Measurements from ENCODE around the gene MCTP2.

Gene MCTP2

DNA sequence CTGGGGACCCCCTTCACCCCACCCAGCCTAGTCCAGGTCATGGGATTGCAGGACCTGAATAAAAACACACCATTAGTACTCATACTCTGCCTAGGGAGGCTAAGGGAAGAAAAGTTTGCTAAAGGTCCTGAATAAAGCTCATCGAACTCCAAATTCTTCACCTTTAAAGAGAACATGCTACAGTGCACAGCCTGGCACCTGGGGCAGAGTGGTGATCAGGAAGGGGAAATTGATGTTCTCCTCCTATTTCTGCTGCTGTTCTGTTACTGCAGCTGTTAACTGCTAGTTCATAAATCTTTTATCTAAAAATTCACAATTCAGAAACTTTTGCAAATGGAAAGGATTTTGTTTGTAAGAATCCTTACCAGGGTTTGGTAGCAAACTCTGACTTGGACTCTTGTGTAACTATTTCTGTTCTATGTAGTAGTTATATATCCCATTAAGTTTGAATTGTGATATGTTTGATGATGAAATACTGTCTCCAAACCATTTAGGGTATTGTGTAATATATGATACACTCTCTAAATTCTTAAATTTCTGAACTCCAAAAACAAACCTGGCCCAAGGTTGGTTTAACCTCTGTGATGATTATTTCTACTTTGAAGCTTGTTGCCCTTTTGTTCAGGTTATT is 27.9 kb downstream of the MCTP2 start:
- DNase-seq, result no peak
- H3K4me3 ChIP-seq (ENCODE audit: low read depth, low read length), result no peak overlapping the region
- H3K9me3 ChIP-seq (ENCODE audit: severe bottlenecking), result no peaks in the 10 kb centered on the region
- TF ChIP-seq, protein P1, sequence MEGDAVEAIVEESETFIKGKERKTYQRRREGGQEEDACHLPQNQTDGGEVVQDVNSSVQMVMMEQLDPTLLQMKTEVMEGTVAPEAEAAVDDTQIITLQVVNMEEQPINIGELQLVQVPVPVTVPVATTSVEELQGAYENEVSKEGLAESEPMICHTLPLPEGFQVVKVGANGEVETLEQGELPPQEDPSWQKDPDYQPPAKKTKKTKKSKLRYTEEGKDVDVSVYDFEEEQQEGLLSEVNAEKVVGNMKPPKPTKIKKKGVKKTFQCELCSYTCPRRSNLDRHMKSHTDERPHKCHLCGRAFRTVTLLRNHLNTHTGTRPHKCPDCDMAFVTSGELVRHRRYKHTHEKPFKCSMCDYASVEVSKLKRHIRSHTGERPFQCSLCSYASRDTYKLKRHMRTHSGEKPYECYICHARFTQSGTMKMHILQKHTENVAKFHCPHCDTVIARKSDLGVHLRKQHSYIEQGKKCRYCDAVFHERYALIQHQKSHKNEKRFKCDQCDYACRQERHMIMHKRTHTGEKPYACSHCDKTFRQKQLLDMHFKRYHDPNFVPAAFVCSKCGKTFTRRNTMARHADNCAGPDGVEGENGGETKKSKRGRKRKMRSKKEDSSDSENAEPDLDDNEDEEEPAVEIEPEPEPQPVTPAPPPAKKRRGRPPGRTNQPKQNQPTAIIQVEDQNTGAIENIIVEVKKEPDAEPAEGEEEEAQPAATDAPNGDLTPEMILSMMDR (IDR thresholded peaks at IDR 0.05; ENCODE audit: low read depth, low read length), result no peak
- peaks cover 40% of the 10 kb centered on the region for H3K27me3 ChIP-seq (ENCODE audit: insufficient read depth, low read depth, severe bottlenecking)
- H3K36me3 ChIP-seq, result no peaks in the 10 kb centered on the region
- no peak overlapping the region for H3K27ac ChIP-seq

DNA sequence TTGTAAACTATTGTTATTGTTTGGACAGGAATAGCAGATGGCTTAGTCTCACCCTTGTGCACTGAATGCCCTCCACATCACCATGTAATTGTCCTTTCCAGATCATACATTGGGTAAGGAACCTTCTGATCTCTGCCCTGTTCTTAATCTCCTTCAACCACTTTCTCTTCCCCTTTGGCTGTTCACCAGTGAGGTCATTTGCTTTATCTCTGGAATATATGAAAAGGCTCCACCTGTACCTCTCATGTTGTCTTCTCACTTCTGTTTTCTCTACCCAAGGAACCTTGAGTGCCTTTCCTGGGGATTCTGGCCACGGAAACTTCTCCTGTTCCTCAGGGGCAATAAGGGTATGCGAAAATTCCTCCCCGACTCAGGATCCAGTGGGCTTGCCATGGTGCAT is 28.5 kb downstream of the MCTP2 start:
- no peak overlapping the region for H3K4me3 ChIP-seq (ENCODE audit: low read depth, low read length)
- DNase-seq, result no peak
- TF ChIP-seq, protein P1 (IDR thresholded peaks at IDR 0.05; ENCODE audit: low read depth, low read length), result no peak
- H3K27me3 ChIP-seq (ENCODE audit: insufficient read depth, low read depth, severe bottlenecking), result peaks cover 45% of the 10 kb centered on the region
- H3K9me3 ChIP-seq (ENCODE audit: severe bottlenecking), result no peaks in the 10 kb centered on the region
- H3K36me3 ChIP-seq, result no peaks in the 10 kb centered on the region
- no peak overlapping the region for H3K27ac ChIP-seq

DNA sequence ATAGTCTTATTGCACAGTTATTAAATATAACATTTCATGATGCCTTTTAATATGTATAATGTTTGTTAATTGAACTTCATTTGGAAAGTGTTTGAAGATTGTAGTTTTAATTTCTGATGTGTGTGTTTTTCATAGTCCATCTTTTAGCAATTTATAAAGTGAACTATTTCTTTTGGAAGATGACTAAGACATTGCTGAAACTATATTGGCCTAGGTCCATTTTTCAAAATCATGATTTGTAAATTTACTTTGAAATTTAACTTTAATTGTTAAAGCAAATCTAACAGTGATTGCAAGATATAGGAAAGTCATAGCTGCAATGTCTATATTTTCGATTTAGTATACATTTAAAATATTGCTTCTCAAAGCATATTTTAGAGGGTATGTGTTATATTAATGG is 30.8 kb downstream of the MCTP2 start:
- peaks cover 49% of the 10 kb centered on the region for H3K27me3 ChIP-seq (ENCODE audit: insufficient read depth, low read depth, severe bottlenecking)
- H3K4me3 ChIP-seq (ENCODE audit: low read depth, low read length), result no peak overlapping the region
- no peak for DNase-seq
- H3K36me3 ChIP-seq, result no peaks in the 10 kb centered on the region
- no peak overlapping the region for H3K27ac ChIP-seq
- TF ChIP-seq, protein P1 (IDR thresholded peaks at IDR 0.05; ENCODE audit: low read depth, low read length), result no peak
- no peaks in the 10 kb centered on the region for H3K9me3 ChIP-seq (ENCODE audit: severe bottlenecking)

DNA sequence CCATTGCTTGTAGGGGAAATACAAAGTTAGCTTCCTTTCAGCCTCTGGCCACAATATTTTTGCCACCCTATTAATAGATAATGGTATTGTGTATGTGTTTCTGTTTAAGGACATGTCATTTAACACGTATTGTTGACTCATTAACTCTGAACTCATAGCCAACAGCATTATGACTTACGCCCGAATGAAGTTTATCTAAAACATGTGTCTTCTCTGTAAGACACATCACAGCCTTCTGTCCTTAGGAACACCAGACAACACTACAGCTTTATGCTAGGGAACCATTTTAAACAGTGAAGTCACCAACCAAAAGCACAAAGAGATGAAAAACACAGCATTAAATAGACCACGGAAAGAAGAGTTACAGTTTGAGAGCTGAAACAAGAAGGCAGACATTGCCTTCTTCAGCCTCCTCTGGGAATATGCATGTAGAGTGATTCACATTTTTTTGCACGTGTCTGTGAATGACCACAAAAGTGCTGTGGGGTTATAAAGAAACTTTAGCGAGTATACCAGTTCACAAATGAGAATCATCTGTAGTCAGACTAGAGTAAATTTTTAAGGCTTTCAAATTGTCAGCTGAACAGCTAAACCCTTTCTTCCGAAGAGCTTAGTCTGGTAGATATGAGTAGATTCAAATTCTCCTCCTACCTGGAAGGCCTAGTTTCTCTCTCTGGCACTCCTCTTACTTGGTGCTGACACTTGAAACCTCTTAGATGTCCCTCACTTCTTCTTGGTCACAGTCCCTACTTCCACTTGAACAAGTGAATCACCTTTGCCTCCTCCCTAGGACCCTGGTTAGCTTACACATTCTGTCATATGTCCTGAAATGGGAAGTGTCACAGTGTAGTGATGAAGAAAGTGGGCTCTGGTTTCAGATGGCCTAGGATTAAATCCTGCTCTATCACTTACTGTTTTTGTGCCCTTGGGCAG is 32.2 kb downstream of the MCTP2 start:
- TF ChIP-seq, protein P1 (IDR thresholded peaks at IDR 0.05; ENCODE audit: low read depth, low read length), result no peak
- no peaks in the 10 kb centered on the region for H3K9me3 ChIP-seq (ENCODE audit: severe bottlenecking)
- no peaks in the 10 kb centered on the region for H3K36me3 ChIP-seq
- H3K4me3 ChIP-seq (ENCODE audit: low read depth, low read length), result no peak overlapping the region
- DNase-seq, result no peak
- no peak overlapping the region for H3K27ac ChIP-seq
- H3K27me3 ChIP-seq (ENCODE audit: insufficient read depth, low read depth, severe bottlenecking), result peaks cover 48% of the 10 kb centered on the region

DNA sequence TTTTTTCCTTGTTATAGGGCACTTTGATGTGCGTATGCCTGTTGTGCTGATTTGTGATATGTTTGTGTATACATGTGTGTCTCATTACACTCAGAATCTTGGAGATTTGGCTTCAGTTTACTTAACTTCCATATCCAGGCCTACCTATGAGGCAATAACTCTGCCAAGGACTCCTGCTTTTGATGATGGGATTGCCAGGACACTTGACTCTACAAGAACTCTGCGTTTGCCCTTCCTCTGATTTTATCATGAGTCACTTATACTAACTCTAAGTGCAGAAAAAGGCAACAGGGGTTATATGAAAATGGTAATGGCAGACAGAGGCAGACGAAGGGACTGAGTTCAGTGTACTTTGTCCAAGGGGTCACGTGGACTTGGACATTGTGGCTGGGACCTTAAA is 33.6 kb downstream of the MCTP2 start:
- Histone ChIP-seq H3K36me3 (no peaks in the 10 kb centered on the region), H3K4me3 (ENCODE audit: low read depth, low read length) (no peak overlapping the region), H3K9me3 (ENCODE audit: severe bottlenecking) (no peaks in the 10 kb centered on the region), H3K27ac (no peak overlapping the region), H3K27me3 (ENCODE audit: insufficient read depth, low read depth, severe bottlenecking) (peaks cover 47% of the 10 kb centered on the region)
- DNase-seq, result no peak
- TF ChIP-seq, protein P1 (IDR thresholded peaks at IDR 0.05; ENCODE audit: low read depth, low read length), result no peak

Data from WERI-Rb-1 (cell line).